HepG2 (cell line): ENCODE measurements around the gene STK40.

Experiments used
- CTCF ChIP-seq: sonication (generic); formaldehyde crosslinking; IDR thresholded peaks from 2 replicates; pipeline ENCODE4 v1.5.0; 2020; ENCODE audit warnings: mild to moderate bottlenecking, missing genetic modification reagents, moderate library complexity
- ETV6 ChIP-seq: sonication (generic); formaldehyde crosslinking; conservative IDR thresholded peaks from 2 replicates; pipeline ENCODE4 v1.4.0; 2020; ENCODE audit warnings: missing genetic modification reagents
- EZH2 ChIP-seq: conservative IDR thresholded peaks from 2 replicates; pipeline ENCODE4 v1.6.1; 2012; ENCODE audit warnings: mild to moderate bottlenecking, low read depth, low read length, moderate library complexity
- PHB2 ChIP-seq: fragments of 450-650 bp; IDR thresholded peaks from 2 replicates; pipeline ENCODE4 v1.6.1; 2018; ENCODE audit not compliant: partially characterized antibody
- REPIN1 ChIP-seq: sonication (generic); formaldehyde crosslinking; IDR thresholded peaks from 2 replicates; pipeline ENCODE4 v1.8.0; 2022; ENCODE audit warnings: missing genetic modification reagents, low read depth, mild to moderate bottlenecking, borderline replicate concordance
- UBTF ChIP-seq: sonication (generic); formaldehyde crosslinking; IDR thresholded peaks from 2 replicates; pipeline ENCODE4 v1.4.0; 2020; ENCODE audit warnings: mild to moderate bottlenecking, missing genetic modification reagents
- ZBTB2 ChIP-seq: sonication (generic); formaldehyde crosslinking; IDR thresholded peaks from 2 replicates; pipeline ENCODE4 v1.8.0; 2022; ENCODE audit warnings: low read depth, missing genetic modification reagents
- ZNF609 ChIP-seq: sonication (generic); formaldehyde crosslinking; IDR thresholded peaks from 2 replicates; pipeline ENCODE4 v1.4.0; 2020; ENCODE audit warnings: mild to moderate bottlenecking, missing genetic modification reagents, borderline replicate concordance

- no peak for TF ChIP-seq CTCF (CRISPR knock-in tag)
- no peak for TF ChIP-seq ZNF609
- no peak for TF ChIP-seq ETV6
- TF ChIP-seq UBTF (CRISPR knock-in tag): no peak
- TF ChIP-seq ZBTB2: no peak
- no peak for TF ChIP-seq EZH2
- TF ChIP-seq REPIN1 (CRISPR knock-in tag): no peak
- TF ChIP-seq PHB2: no peak
Observed at GRCh38 chr1:36339615-36340014, 46.1 kb downstream of the STK40 start.
